ENCODE results near the gene GUK1.
A peak's percentile ranks its signal among the peaks of the same experiment; 100 is the strongest.

Gene GUK1

DNA sequence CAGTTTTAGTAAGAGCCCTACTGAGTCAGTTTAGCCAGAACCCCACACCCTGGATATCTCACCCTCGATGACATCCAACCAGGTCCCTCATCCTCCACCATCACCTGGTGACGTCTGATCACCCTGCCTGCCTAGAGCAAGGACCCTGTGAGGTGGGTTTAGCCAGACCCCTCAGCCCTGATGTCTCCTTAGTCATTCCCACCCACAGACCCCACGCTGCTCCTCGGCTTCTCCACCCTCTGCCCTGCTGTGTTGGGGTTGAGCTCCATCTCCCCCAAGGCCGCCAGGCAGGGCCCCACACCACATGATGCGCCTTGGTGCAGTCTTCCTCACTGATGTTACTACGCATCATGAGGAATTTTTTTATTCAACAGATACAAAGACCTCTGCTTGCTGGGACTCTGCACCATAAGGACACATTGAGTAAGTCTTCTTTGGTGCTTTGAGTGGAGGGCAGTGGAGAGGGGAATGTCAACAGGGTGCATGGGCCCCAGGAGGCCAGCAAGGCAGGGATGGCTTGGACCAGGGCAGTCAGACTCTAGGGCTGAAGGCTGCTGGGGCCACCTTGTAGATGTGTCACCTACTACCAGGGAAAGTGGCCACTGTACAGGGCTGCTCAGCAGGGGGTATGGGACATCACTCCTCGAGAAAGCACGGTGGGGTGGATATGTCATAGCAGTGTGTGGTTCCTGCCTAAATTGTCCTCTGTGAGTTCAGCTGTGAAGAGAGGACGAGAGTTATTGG lies 23.9 kb downstream of the GUK1 start:
- no peaks in the 10 kb centered on the region for H3K9me3 ChIP-seq (ENCODE audit: low read depth, low read length)
- H3K36me3 ChIP-seq (ENCODE audit: insufficient read depth, low read length), result no peaks in the 10 kb centered on the region
- no peak for TF ChIP-seq FOXP2 (optimal IDR thresholded peaks at IDR 0.05; ENCODE audit: control extremely low read depth, extremely low read length, insufficient read depth)
- TF ChIP-seq EZH2 (IDR thresholded peaks at IDR 0.05), result no peak
- TF ChIP-seq POLR2AphosphoS5 (IDR thresholded peaks at IDR 0.05; ENCODE audit: borderline replicate concordance, low read depth, low read length), result no peak
- no peak overlapping the region for H3K9ac ChIP-seq (ENCODE audit: insufficient read length)
- no peak overlapping the region for H3K4me3 ChIP-seq
- DNase-seq (ENCODE audit: low read depth, low spot score), result no peak
- H3K27ac ChIP-seq, result no peak overlapping the region

DNA sequence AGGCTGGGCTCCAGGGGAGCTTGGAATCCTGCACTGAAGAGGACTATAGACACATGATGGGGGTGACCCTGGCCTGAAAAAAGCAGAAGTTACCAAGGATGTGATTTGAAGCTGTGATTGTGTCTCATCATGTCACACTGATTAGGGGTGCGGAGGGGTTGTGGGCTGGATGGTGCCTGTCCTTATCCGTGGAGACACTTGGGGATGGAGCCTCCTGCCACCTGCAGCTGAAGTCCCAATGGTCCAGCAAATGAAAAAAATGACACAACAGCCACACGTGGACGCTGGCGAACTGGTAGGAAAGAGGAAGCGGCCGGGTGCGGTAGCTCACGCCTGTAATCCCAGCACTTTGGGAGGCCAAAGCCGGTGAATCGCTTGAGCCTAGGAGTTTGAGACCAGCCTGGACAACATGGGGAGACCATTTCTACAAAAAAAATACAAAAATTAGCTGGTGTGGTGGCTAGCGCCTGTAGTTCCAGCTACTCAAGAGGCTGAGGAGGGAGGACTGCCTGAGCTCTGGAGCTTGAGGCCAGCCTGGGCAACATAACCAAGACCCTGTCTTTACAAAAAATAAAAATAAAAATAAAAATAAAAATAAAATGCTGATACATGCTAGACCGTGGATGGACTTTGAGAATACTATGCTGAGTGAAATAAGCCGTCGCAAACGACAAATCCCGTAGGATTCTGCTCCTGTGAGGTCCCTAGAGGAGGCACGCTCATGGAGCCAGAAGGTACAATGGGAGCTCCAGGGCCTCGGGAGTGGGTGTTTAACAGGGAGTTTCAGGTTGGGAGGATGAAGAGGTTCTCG lies 24.7 kb downstream of the GUK1 start:
- peak overlapping the region; percentile 79; the same call in 1 of the 2 replicates for H3K27ac ChIP-seq
- no peak for DNase-seq (ENCODE audit: low read depth, low spot score)
- no peak for TF ChIP-seq EZH2 (IDR thresholded peaks at IDR 0.05)

DNA sequence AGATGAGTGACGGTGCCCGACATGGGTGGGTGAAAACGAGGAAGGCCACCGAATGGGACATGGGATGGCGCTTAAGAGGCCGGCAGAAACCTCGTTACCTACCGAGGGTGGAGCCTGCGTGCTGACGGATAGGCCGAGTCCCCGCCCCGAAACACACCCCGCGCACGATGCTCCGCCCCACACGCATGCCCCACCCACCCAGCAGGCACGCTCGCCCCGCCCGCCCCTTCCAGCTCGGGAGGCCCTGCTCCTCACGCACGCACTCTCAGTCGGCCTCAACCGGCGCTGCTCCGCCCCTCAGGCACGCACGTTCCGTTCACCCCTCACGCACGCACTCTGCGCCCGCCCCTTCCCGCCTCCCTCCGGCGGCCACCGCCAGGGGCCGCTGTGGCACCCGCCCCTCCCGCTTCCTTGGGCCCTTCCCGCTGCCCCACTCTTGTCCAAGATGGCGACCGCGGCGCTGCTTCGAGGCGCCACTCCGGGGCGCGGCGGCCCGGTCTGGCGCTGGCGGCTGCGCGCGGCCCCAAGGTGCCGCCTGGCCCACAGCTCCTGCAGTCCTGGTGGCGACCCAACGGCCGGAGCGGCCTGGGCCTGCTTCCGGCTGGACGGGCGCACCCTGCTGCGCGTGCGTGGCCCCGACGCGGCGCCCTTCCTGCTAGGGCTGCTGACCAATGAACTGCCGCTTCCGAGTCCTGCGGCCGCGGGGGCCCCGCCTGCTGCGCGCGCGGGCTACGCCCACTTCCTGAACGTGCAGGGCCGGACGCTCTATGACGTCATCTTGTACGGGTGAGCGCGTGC lies 25.5 kb downstream of the GUK1 start, which contains the start of gene IBA57:
Gene IBA57, plus strand, starts transcription at position 433 of the 798 bp plus-strand sequence. Its CDS starts 13 bp downstream, at position 446.
- H3K9ac ChIP-seq (ENCODE audit: insufficient read length), result peak within 1 kb of the TSS; percentile 98
- H3K36me3 ChIP-seq (ENCODE audit: insufficient read depth, low read length), result no peaks in the 10 kb centered on the region
- no peaks in the 10 kb centered on the region for H3K9me3 ChIP-seq (ENCODE audit: low read depth, low read length)
- peak; percentile 89 for DNase-seq (ENCODE audit: low read depth, low spot score)
- H3K27ac ChIP-seq, result peak within 1 kb of the TSS; percentile 97
- peak within 1 kb of the TSS; percentile 91 for H3K4me3 ChIP-seq
- TF ChIP-seq POLR2AphosphoS5 (IDR thresholded peaks at IDR 0.05; ENCODE audit: borderline replicate concordance, low read depth, low read length) (peak; percentile 92), FOXP2 (optimal IDR thresholded peaks at IDR 0.05; ENCODE audit: control extremely low read depth, extremely low read length, insufficient read depth) (peak; percentile 87), EZH2 (IDR thresholded peaks at IDR 0.05) (no peak)

More for the DNA sequence above, 24.7 kb downstream of the GUK1 start:
- no peaks in the 10 kb centered on the region for H3K9me3 ChIP-seq (ENCODE audit: low read depth, low read length)
- H3K4me3 ChIP-seq, result peak overlapping the region; percentile 88
- H3K36me3 ChIP-seq (ENCODE audit: insufficient read depth, low read length), result no peaks in the 10 kb centered on the region
- H3K9ac ChIP-seq (ENCODE audit: insufficient read length), result peak overlapping the region; percentile 85

DNA sequence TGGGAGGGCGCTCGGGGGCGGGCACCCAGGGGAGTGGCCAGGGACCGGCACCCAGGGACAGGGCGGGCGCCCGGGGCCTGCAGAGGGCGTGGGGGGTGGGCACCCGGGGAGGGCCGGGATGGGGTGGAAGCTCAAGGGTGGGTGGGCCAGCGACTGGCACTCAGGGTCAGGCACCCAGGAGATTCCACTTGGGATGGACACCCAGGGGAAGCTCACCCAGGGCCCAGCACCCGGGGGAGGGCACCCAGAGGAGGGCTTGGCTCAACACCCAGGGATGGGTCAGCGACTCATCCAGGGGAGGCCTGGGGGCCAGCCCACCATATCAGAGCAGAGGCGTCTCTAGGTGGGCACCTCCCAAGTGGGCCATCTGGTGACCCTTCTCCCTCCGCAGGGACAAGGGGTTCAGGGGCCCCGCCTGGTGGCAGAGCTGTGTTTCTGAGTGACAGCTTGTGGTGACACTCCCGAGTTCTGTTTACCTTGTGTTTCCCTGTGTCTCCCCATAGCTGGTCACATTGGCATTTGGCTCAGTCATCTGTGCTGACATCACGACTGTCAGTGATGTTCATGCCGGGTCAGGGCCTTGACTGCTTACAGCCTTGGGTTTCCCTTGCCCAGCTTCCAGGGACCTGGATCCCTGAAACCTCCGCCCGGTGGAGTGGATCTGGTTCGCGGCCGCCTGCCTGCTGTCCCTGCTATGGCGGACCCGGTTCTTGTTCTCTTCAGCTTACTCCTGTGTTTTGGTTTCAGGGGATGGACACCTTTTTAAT lies 26.3 kb downstream of the GUK1 start:
- Histone ChIP-seq H3K36me3 (ENCODE audit: insufficient read depth, low read length) (no peaks in the 10 kb centered on the region), H3K9me3 (ENCODE audit: low read depth, low read length) (no peaks in the 10 kb centered on the region), H3K9ac (ENCODE audit: insufficient read length) (peak overlapping the region; percentile 98), H3K27ac (peak overlapping the region; percentile 70), H3K4me3 (peak overlapping the region; percentile 91)
- DNase-seq (ENCODE audit: low read depth, low spot score), result no peak
- TF ChIP-seq EZH2 (IDR thresholded peaks at IDR 0.05) (no peak), POLR2AphosphoS5 (IDR thresholded peaks at IDR 0.05; ENCODE audit: borderline replicate concordance, low read depth, low read length) (no peak), FOXP2 (optimal IDR thresholded peaks at IDR 0.05; ENCODE audit: control extremely low read depth, extremely low read length, insufficient read depth) (no peak)

DNA sequence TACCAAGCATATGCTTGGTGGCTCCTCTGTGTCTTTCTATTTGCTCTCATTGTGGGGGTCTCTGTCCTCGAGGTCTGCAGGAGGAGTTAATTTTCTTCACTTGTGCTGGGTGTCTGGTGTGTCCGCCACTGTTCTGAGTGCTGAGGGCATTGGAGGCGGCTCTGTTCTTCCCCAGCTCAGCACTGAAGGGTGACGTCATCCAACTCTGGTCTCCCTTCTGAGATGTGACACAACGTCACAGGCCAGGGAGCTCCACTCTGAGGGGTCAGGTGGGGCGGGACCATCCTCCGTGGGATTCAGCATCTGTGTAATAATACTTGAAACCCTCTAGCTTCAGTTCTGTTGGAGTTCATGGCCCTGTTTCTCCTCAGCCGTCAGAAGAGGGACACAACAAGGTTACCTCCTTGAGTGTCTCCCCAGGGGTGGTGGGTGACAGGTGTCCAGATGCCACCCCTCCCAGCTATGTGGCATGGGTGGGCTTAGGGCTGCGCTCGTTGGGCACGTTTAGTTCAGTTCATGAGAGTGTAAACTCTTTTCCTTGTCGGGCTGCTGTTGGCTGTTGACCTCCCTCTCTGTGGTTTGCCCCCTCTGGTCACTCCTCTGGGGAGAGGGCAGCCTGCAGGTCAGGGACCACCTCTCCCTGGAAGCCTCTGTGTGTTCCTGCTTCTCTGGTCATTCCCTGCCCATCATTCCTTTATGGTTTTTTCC lies 28.6 kb downstream of the GUK1 start:
- Histone ChIP-seq H3K4me3 (no peak overlapping the region), H3K27ac (no peak overlapping the region), H3K9me3 (ENCODE audit: low read depth, low read length) (no peaks in the 10 kb centered on the region), H3K36me3 (ENCODE audit: insufficient read depth, low read length) (no peaks in the 10 kb centered on the region), H3K9ac (ENCODE audit: insufficient read length) (no peak overlapping the region)
- no peak for DNase-seq (ENCODE audit: low read depth, low spot score)
- no peak for TF ChIP-seq FOXP2 (optimal IDR thresholded peaks at IDR 0.05; ENCODE audit: control extremely low read depth, extremely low read length, insufficient read depth)
- no peak for TF ChIP-seq EZH2 (IDR thresholded peaks at IDR 0.05)
- TF ChIP-seq POLR2AphosphoS5 (IDR thresholded peaks at IDR 0.05; ENCODE audit: borderline replicate concordance, low read depth, low read length), result no peak

DNA sequence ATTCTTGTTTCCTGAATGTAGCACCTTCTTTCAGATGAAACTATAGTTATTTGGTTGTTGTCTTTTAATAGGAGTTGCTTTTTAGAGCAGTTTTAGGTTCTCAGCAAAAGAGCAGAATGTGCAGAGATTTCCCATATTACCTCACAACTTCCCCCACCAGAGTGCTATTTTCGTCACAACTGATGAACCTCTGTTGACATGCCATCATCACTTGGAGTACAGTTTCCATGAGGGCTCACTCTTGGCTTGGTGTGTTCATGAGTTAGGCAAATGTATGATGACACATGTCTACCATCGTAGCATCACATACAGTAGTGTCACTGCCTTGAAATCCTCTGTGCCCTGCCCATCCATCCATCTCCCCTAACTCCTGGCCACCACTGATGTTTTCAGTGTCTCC lies 29.3 kb downstream of the GUK1 start:
- TF ChIP-seq EZH2 (IDR thresholded peaks at IDR 0.05) (no peak), FOXP2 (optimal IDR thresholded peaks at IDR 0.05; ENCODE audit: control extremely low read depth, extremely low read length, insufficient read depth) (no peak), POLR2AphosphoS5 (IDR thresholded peaks at IDR 0.05; ENCODE audit: borderline replicate concordance, low read depth, low read length) (no peak)
- Histone ChIP-seq H3K36me3 (ENCODE audit: insufficient read depth, low read length) (no peaks in the 10 kb centered on the region), H3K9me3 (ENCODE audit: low read depth, low read length) (no peaks in the 10 kb centered on the region), H3K27ac (no peak overlapping the region), H3K4me3 (no peak overlapping the region), H3K9ac (ENCODE audit: insufficient read length) (no peak overlapping the region)
- no peak for DNase-seq (ENCODE audit: low read depth, low spot score)

DNA sequence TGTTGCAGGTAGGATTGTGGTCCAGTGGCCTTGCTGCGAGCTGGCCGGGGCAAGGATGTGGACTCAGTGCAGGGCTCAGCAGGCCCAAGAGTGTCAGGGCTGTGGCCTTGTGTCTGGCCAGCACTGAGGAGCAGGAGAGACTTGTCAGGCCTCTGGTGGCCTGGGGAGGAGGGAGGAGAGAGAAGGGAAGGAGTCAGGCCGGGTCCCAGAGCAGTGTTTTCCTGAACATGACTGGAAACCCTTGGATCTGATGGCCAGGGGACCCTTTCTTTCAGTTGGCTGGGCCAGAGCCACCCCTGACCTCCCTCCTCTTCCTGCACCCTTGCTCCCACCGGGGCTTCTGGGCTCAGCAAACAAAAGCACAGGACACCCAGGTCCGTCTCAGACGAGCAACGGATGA lies 30.6 kb downstream of the GUK1 start:
- no peaks in the 10 kb centered on the region for H3K9me3 ChIP-seq (ENCODE audit: low read depth, low read length)
- TF ChIP-seq EZH2 (IDR thresholded peaks at IDR 0.05) (no peak), FOXP2 (optimal IDR thresholded peaks at IDR 0.05; ENCODE audit: control extremely low read depth, extremely low read length, insufficient read depth) (no peak), POLR2AphosphoS5 (IDR thresholded peaks at IDR 0.05; ENCODE audit: borderline replicate concordance, low read depth, low read length) (no peak)
- no peaks in the 10 kb centered on the region for H3K36me3 ChIP-seq (ENCODE audit: insufficient read depth, low read length)
- H3K4me3 ChIP-seq, result no peak overlapping the region
- DNase-seq (ENCODE audit: low read depth, low spot score), result no peak
- no peak overlapping the region for H3K9ac ChIP-seq (ENCODE audit: insufficient read length)
- H3K27ac ChIP-seq, result no peak overlapping the region

All from SK-N-MC (cell line).